Measurements from ENCODE around the gene OTULIN. TPM values are rescaled to one million over a fixed set of nuclear protein-coding genes. Genes with fewer than 3 reads are reported as not detected.

OTULIN gene
- total and polyA plus RNA-seq, 2 of the 8 experiments (the other 6 are each of a cell fraction or from before 2014, with no cell fraction given): 5.2 to 34.8 TPM

DNA sequence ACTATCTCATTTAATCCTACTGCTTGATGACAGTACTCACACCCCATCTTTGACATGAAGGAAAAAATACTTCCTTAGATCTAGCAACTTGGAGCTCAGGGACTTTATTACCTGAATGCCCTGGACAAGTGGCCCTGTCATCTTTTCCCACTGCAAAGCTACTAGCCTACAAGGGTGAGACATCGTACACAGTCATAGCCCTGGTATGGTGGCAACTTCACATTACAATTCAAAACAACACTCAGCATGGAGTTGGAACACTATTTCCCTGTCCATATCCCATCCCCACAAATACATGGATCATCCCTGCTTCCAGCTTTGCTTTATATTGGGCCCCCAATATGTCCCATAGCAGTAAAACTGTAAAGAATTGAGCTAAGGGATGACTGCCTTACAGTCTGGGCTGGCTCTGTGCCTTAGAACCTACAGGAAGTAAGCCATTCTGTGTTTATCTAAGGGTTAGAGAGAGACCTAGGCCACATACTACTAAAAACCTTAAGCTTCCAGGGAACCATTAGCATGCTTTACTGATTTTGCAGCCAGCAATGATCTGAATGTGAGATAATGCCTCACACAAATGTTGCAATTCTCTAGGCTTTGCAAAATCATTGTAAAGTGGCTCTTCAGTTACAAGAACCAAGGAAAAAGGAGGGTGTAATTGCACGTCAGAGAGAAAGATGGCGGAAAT is 55.9 kb downstream of the OTULIN start:
- no peak for TF ChIP-seq KDM5A (IDR thresholded peaks at IDR 0.05; ENCODE audit: low read length)
- TF ChIP-seq, protein P1, sequence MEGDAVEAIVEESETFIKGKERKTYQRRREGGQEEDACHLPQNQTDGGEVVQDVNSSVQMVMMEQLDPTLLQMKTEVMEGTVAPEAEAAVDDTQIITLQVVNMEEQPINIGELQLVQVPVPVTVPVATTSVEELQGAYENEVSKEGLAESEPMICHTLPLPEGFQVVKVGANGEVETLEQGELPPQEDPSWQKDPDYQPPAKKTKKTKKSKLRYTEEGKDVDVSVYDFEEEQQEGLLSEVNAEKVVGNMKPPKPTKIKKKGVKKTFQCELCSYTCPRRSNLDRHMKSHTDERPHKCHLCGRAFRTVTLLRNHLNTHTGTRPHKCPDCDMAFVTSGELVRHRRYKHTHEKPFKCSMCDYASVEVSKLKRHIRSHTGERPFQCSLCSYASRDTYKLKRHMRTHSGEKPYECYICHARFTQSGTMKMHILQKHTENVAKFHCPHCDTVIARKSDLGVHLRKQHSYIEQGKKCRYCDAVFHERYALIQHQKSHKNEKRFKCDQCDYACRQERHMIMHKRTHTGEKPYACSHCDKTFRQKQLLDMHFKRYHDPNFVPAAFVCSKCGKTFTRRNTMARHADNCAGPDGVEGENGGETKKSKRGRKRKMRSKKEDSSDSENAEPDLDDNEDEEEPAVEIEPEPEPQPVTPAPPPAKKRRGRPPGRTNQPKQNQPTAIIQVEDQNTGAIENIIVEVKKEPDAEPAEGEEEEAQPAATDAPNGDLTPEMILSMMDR (IDR thresholded peaks at IDR 0.05; ENCODE audit: control extremely low read depth in 1 of 3, insufficient read depth in 1 of 3, low read depth in 1 of 3, low read length in 3 of 3): peak in 1 of 3 experiments; percentile 12; a peak in 1 of 4 replicates
- no peak for TF ChIP-seq POLR2A (IDR thresholded peaks at IDR 0.05; ENCODE audit: control extremely low read depth in 1 of 2, low read depth in 2 of 2, low read length in 2 of 2)
- no peak for TF ChIP-seq CREB1 (IDR thresholded peaks at IDR 0.05)
- peak; percentile 26 to 31; a peak in 3 of 4 replicates for TF ChIP-seq RAD21 (IDR thresholded peaks at IDR 0.05 in 1 of 2, conservative IDR thresholded peaks at IDR 0.05 in 1 of 2; ENCODE audit: low read depth in 2 of 2, low read length in 2 of 2)
- H3K23ac ChIP-seq (ENCODE audit: insufficient read length): no peak overlapping the region
- 79% methylated on average over 3 of the region's 3 CpGs; no CpG with 5 or more reads in 1 of the 2 experiments for WGBS, 2 experiments (ENCODE audit: extremely low coverage in 1 of 2, insufficient coverage in 1 of 2, insufficient read length in 1 of 2, insufficient replicate concordance in 2 of 2, low coverage in 1 of 2, low lambda C conversion rate in 2 of 2, missing lambda C conversion rate in 1 of 2)
- ChIA-PET CTCF (ENCODE audit: partially characterized antibody) (interaction anchor here (0.7 to 2.4 kb wide), 15 partner anchors 8 to 311 kb away, joined by 3 to 12 read pairs (median 4); no protein-coding TSS in a partner anchor), POLR2A (ENCODE audit: partially characterized antibody) (no interaction called here)
- peaks cover 0 to 3% of the 10 kb centered on the region in 2 experiments; a peak in 1 of 4 replicates for H3K9me3 ChIP-seq (ENCODE audit: insufficient read depth in 2 of 2, low read depth in 1 of 2, low read length in 1 of 2)
- H3K79me1 ChIP-seq (ENCODE audit: low read depth, low read length): no peaks in the 10 kb centered on the region
- H3K23me2 ChIP-seq (ENCODE audit: low read depth, low read length): no peaks in the 10 kb centered on the region
- FAIRE-seq (no peak), DNase-seq (ENCODE audit: low read depth in 1 of 2, low spot score in 2 of 2) (no peak)
- H3K14ac ChIP-seq (ENCODE audit: insufficient read length): no peak overlapping the region
- no peak overlapping the region for H2BK20ac ChIP-seq (ENCODE audit: low read length)
- no peaks in the 10 kb centered on the region; a peak in 2 of 7 replicates for H3K27me3 ChIP-seq (replicated peaks in 1 of 4; ENCODE audit: control insufficient read depth in 3 of 4, extremely low read depth in 1 of 4, insufficient read depth in 3 of 4, low read length in 3 of 4)
- H2BK12ac ChIP-seq (ENCODE audit: low read depth, low read length): no peak overlapping the region
- H3K27ac ChIP-seq (ENCODE audit: low read depth, low read length): no peak overlapping the region
- no peak overlapping the region for H4K5ac ChIP-seq (ENCODE audit: insufficient read length, low read depth, low read length)
- no peak overlapping the region for H2BK5ac ChIP-seq (ENCODE audit: low read depth, low read length)
- H2BK15ac ChIP-seq (ENCODE audit: low read length): no peak overlapping the region
- no peak overlapping the region for H3K56ac ChIP-seq (replicated peaks; ENCODE audit: insufficient read length, low read depth, low read length)
- H4K20me1 ChIP-seq (replicated peaks in 1 of 2; ENCODE audit: control insufficient read depth in 1 of 2, insufficient read depth in 2 of 2, low read length in 2 of 2): no peaks in the 10 kb centered on the region
- H3K4ac ChIP-seq (replicated peaks; ENCODE audit: insufficient read length, low read depth, low read length): no peak overlapping the region
- no peak overlapping the region for H2BK120ac ChIP-seq (replicated peaks; ENCODE audit: low read depth, low read length)
- no peak overlapping the region for H2AFZ ChIP-seq (ENCODE audit: low read length)
- no peaks in the 10 kb centered on the region for H3K36me3 ChIP-seq (ENCODE audit: control insufficient read depth in 2 of 4, insufficient read depth in 4 of 4, low read length in 3 of 4)
- H3K79me2 ChIP-seq (ENCODE audit: control insufficient read depth in 1 of 2, insufficient read depth in 2 of 2, low read length in 2 of 2): no peaks in the 10 kb centered on the region
- H3K18ac ChIP-seq (ENCODE audit: extremely low read depth, low read length): no peak overlapping the region
- no peak overlapping the region for H4K8ac ChIP-seq (ENCODE audit: extremely low read depth, insufficient read depth, low read length)
- no peak overlapping the region for H4K91ac ChIP-seq (replicated peaks; ENCODE audit: insufficient read length, low read length)
- no peak overlapping the region for H3K4me3 ChIP-seq (ENCODE audit: extremely low read depth in 1 of 4, insufficient read depth in 2 of 4, low read depth in 3 of 4, low read length in 4 of 4)
- no peak overlapping the region for H3K9ac ChIP-seq (replicated peaks in 1 of 4; ENCODE audit: extremely low read depth in 1 of 4, low read depth in 3 of 4, low read length in 3 of 4)
- H3K4me2 ChIP-seq (ENCODE audit: insufficient read depth in 1 of 2, low read depth in 2 of 2, low read length in 2 of 2): no peak overlapping the region
- H3K4me1 ChIP-seq (replicated peaks in 1 of 4; ENCODE audit: control insufficient read depth in 3 of 4, insufficient read depth in 4 of 4, low read length in 3 of 4): no peaks in the 10 kb centered on the region
- H2AK5ac ChIP-seq (ENCODE audit: low read depth, low read length): no peak overlapping the region
